HCT116 (cell line): Measurements from ENCODE around the gene CDC45. TPM values are rescaled to one million over a fixed set of nuclear protein-coding genes. Genes with fewer than 3 reads are reported as not detected.

Source experiments
- ATAC-seq: fragments of 200-7000 bp; cut with Tn5 transposase; 2 replicates; pipeline ENCODE4 v1.9.1; 2020; ENCODE audit warnings: mild to moderate bottlenecking, moderate library complexity
- BruUV-seq: library from RNA; stranded (reverse); fragments of 400-500 nt; replicated peaks from 2 replicates; lab custom pipeline; 2021; lab: Mats Ljungman, UMichigan
- CTCF ChIA-PET: fragments of 300-600 bp; sonication (Branson Sonifier 250); formaldehyde crosslinking; loops from one replicate; lab custom pipeline; 2021; ENCODE audit warnings: antibody characterized with exemption; lab: Charles Lee
- POLR2A ChIA-PET: fragments of 300-600, 350-600 bp; sonication (Branson Sonifier 250); formaldehyde crosslinking; loops from one replicate; lab custom pipeline; 2021; ENCODE audit warnings: antibody characterized with exemption; lab: Charles Lee
- RAD21 ChIA-PET, 2 experiments: fragments of 300-600 bp; sonication (Branson Sonifier 250); formaldehyde crosslinking; loops; one replicate each; lab custom pipeline; 2023; ENCODE audit warnings: low total read pairs in 2 of 2; ENCODE audit not compliant: uncharacterized antibody in 2 of 2, unreplicated experiment in 2 of 2, low non-redundant PET in 1 of 2; lab: Charles Lee
- DNase-seq: peaks from one replicate; pipeline ENCODE4 v3.0.0-alpha.2; 2010; ENCODE audit warnings: low read depth, low spot score
- H2AFZ ChIP-seq: fragments of 200-600 bp; shearing (Covaris generic), sonication (generic); 2 replicates; pipeline ENCODE4 v1.6.1; 2017; ENCODE audit warnings: low read depth, mixed run types, mixed read lengths, antibody characterized with exemption, low read length; ENCODE audit not compliant: poor library complexity, severe bottlenecking
- H3K27ac ChIP-seq: 2 replicates; pipeline ENCODE4 v1.5.1; 2012; ENCODE audit warnings: low read depth, low read length
- H3K27me3 ChIP-seq: fragments of 200-600 bp; sonication (generic); 2 replicates; pipeline ENCODE4 v1.6.1; 2016; ENCODE audit warnings: mixed run types, low read length, mixed read lengths; ENCODE audit not compliant: insufficient read depth
- H3K36me3 ChIP-seq, 2 experiments: fragments of 200-500 bp in 1 of 2; fragments of 200-600 bp in 1 of 2; sonication (Bioruptor generic) in 1 of 2; sonication (generic) in 1 of 2; 2 replicates each; pipeline versions ENCODE4 v1.5.1 to v1.6.1; 2014 to 2016; ENCODE audit warnings: low read length in 2 of 2, inconsistent platforms in 1 of 2, mixed read lengths in 1 of 2, mixed run types in 1 of 2; ENCODE audit not compliant: insufficient read depth in 2 of 2, control insufficient read depth in 1 of 2
- H3K4me1 ChIP-seq, 2 experiments: fragments of 200-600 bp in 1 of 2; sonication (generic) in 1 of 2; 2 replicates each; pipeline versions ENCODE4 v1.5.1 to v1.6.1; 2012 to 2017; ENCODE audit warnings: low read length in 2 of 2, inconsistent platforms in 1 of 2, mild to moderate bottlenecking in 1 of 2, mixed read lengths in 1 of 2, mixed run types in 1 of 2, moderate library complexity in 1 of 2; ENCODE audit not compliant: insufficient read depth in 2 of 2, control insufficient read depth in 1 of 2
- H3K4me2 ChIP-seq: fragments of 200-600 bp; sonication (generic); 2 replicates; pipeline ENCODE4 v1.6.1; 2017; ENCODE audit warnings: mixed run types, low read length, mixed read lengths
- H3K4me3 ChIP-seq, 2 experiments: fragments of 200-600 bp in 1 of 2; sonication (generic) in 1 of 2; replicated peaks in 1 of 2; 2 replicates each; pipeline ENCODE4 v1.5.1; 2011 to 2016; ENCODE audit warnings: low read length in 2 of 2, control low read depth in 1 of 2, low read depth in 1 of 2, mild to moderate bottlenecking in 1 of 2, mixed read lengths in 1 of 2, mixed run types in 1 of 2
- H3K79me2 ChIP-seq: fragments of 200-600 bp; sonication (generic); 2 replicates; pipeline ENCODE4 v1.6.1; 2017; ENCODE audit warnings: mild to moderate bottlenecking, mixed run types, low read length, moderate library complexity, mixed read lengths; ENCODE audit not compliant: insufficient read depth
- H3K9ac ChIP-seq: fragments of 200-600 bp; sonication (generic); 2 replicates; pipeline ENCODE4 v1.6.1; 2016; ENCODE audit warnings: low read length, mixed read lengths
- H3K9me2 ChIP-seq: fragments of 200-600 bp; sonication (generic), shearing (Covaris generic); 2 replicates; pipeline ENCODE4 v1.6.1; 2017; ENCODE audit warnings: mixed run types, mild to moderate bottlenecking, moderate library complexity; ENCODE audit not compliant: insufficient read depth
- H3K9me3 ChIP-seq, 2 experiments: fragments of 200-500 bp in 1 of 2; fragments of 200-600 bp in 1 of 2; sonication (Bioruptor generic) in 1 of 2; sonication (generic) in 1 of 2; 2 replicates each; pipeline ENCODE4 v1.6.1; 2014 to 2017; ENCODE audit warnings: low read length in 2 of 2, mixed read lengths in 2 of 2, inconsistent platforms in 1 of 2, low read depth in 1 of 2, mild to moderate bottlenecking in 1 of 2, mixed run types in 1 of 2, moderate library complexity in 1 of 2; ENCODE audit not compliant: control insufficient read depth in 1 of 2, insufficient read depth in 1 of 2
- H4K20me1 ChIP-seq: fragments of 200-600 bp; sonication (generic), shearing (Covaris generic); 2 replicates; pipeline ENCODE4 v1.6.1; 2017; ENCODE audit warnings: mixed run types, mild to moderate bottlenecking, moderate library complexity; ENCODE audit not compliant: insufficient read depth
- CEBPB ChIP-seq: IDR thresholded peaks from 2 replicates; pipeline ENCODE4 v1.6.1; 2012; ENCODE audit warnings: low read depth
- MAX ChIP-seq: IDR thresholded peaks from 2 replicates; pipeline ENCODE4 v1.6.1; 2012
- RAD21 ChIP-seq: IDR thresholded peaks from 2 replicates; pipeline ENCODE4 v1.6.1; 2012; ENCODE audit warnings: low read depth, mild to moderate bottlenecking
- REST ChIP-seq: IDR thresholded peaks from 2 replicates; pipeline ENCODE4 v1.6.1; 2012; ENCODE audit warnings: low read depth
- SRF ChIP-seq: IDR thresholded peaks from 2 replicates; pipeline ENCODE4 v1.6.1; 2012; ENCODE audit warnings: low read depth
- TCF7L2 ChIP-seq: IDR thresholded peaks from 2 replicates; pipeline ENCODE4 v1.7.0; 2011; ENCODE audit warnings: borderline replicate concordance, inconsistent platforms; ENCODE audit not compliant: insufficient read depth, insufficient read length; ENCODE audit errors: extremely low read depth
- intact Hi-C: fragments of 100-400 bp; cut with micrococcal nuclease; formaldehyde crosslinking; loops from 2 replicates; pipeline ENCODE4 v1.10.0; 2022
- total RNA-seq: library from RNA; stranded (reverse); gene quantifications from one replicate; pipeline ENCODE4 v1.2.1, GENCODE V29; 2021; ENCODE audit not compliant: unreplicated experiment

CDC45 gene
- total RNA-seq, 1 experiment from 2014 or later, result 43.4 TPM

GRCh38 chr22:19495562-19496323, 16.0 kb downstream of the CDC45 start:
- H4K20me1 ChIP-seq, result no peaks in the 10 kb centered on the region
- H3K4me3 ChIP-seq, result no peak overlapping the region
- H3K27ac ChIP-seq, result no peak overlapping the region
- peaks cover 15% of the 10 kb centered on the region; the same call in 1 of the 2 replicates for H3K79me2 ChIP-seq
- ATAC-seq, result 0 out of 2 replicates have a peak, but pooled peaks have one; percentile 47
- CTCF ChIA-PET, result interaction anchor here (1.3 to 1.5 kb wide), 2 partner anchors 134 to 235 kb away, joined by 3 to 18 read pairs; no protein-coding TSS in a partner anchor
- no peak overlapping the region for H3K4me2 ChIP-seq
- H3K36me3 ChIP-seq, result peaks cover 5 to 17% of the 10 kb centered on the region in 2 experiments; a peak in 3 of 4 replicates
- intact Hi-C loops, result loop anchor here (2.0 kb wide), 1 partner anchor 135 kb away; no protein-coding TSS in a partner anchor
- POLR2A ChIA-PET, result no interaction called here
- TF ChIP-seq MAX (no peak), RAD21 (peak; percentile 27), REST (no peak), TCF7L2 (no peak), CEBPB (no peak), SRF (no peak)
- TF ChIP-seq, all 23 proteins: peak for 1
- no peak for DNase-seq
- Histone ChIP-seq H3K9me2 (no peaks in the 10 kb centered on the region), H2AFZ (no peak overlapping the region), H3K27me3 (no peaks in the 10 kb centered on the region), H3K9ac (no peak overlapping the region), H3K9me3 (no peaks in the 10 kb centered on the region), H3K4me1 (no peaks in the 10 kb centered on the region)
- RAD21 ChIA-PET, result interaction anchor here in 1 of 2 experiments (1.1 kb wide), 1 partner anchor 134 kb away, joined by 3 read pairs; no protein-coding TSS in a partner anchor
- no TSS peak for BruUV-seq
